Gastrocnemius medialis (tissue), 4 donors: ENCODE measurements around the gene DSEL.

Experiments
- POLR2A ChIP-seq, 2 donors: fragments of 450-650 bp; IDR thresholded peaks; one replicate each; pipeline ENCODE4 v1.6.1; 2017; ENCODE audit warnings: antibody characterized with exemption in 2 of 2, mild to moderate bottlenecking in 2 of 2, moderate library complexity in 2 of 2
- TF ChIP-seq, protein P1 (sequence below), 5 experiments: fragments of 450-650 bp in 3 of 5; fragments of 200-600 bp in 2 of 5; sonication (generic) in 2 of 5; IDR thresholded peaks in 4 of 5; conservative IDR thresholded peaks in 1 of 5; 1 replicate in 4 of 5; 2 replicates in 1 of 5; pipeline ENCODE4 v1.5.1; 2016 to 2019; ENCODE audit warnings: antibody characterized with exemption in 5 of 5, mild to moderate bottlenecking in 3 of 5, moderate library complexity in 3 of 5

DNA sequence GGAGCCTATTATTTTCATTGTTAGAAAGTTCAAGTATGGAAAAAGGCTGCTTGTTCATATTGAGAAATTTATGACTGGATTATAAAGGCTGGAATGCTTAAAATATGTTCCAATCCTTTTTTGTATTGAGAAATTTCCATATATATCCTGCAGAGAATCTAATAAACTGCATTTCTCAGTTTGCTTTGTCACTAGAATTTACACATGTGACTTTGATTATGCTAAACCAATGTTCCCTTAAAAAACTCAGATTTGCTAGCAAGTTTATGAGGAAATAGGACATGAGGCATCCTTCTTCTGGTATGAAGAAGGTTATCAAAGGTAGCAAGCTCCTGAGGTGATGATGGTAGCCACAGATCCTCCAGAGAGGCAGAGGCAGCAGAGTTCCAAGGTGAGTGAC lies 29.2 kb upstream of the DSEL start:
- TF ChIP-seq, protein P1, sequence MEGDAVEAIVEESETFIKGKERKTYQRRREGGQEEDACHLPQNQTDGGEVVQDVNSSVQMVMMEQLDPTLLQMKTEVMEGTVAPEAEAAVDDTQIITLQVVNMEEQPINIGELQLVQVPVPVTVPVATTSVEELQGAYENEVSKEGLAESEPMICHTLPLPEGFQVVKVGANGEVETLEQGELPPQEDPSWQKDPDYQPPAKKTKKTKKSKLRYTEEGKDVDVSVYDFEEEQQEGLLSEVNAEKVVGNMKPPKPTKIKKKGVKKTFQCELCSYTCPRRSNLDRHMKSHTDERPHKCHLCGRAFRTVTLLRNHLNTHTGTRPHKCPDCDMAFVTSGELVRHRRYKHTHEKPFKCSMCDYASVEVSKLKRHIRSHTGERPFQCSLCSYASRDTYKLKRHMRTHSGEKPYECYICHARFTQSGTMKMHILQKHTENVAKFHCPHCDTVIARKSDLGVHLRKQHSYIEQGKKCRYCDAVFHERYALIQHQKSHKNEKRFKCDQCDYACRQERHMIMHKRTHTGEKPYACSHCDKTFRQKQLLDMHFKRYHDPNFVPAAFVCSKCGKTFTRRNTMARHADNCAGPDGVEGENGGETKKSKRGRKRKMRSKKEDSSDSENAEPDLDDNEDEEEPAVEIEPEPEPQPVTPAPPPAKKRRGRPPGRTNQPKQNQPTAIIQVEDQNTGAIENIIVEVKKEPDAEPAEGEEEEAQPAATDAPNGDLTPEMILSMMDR (IDR thresholded peaks at IDR 0.05 in 4 of 5, conservative IDR thresholded peaks at IDR 0.05 in 1 of 5) = no peak
- TF ChIP-seq POLR2A (IDR thresholded peaks at IDR 0.05) = no peak
